Neural cell (in vitro differentiated cells): Measurements from ENCODE around the gene RABGGTA. TPM values are rescaled to one million over a fixed set of nuclear protein-coding genes. Genes with fewer than 3 reads are reported as not detected.

Experiments
- H2AFZ ChIP-seq: fragments of 200-600, 300-800 bp; sonication (generic), shearing (Covaris generic); 2 replicates; pipeline ENCODE4 v1.6.0; 2014; ENCODE audit warnings: low read depth, mild to moderate bottlenecking, antibody characterized with exemption, low read length, moderate library complexity
- H3F3A ChIP-seq: fragments of 200-600 bp; shearing (Covaris generic); 2 replicates; pipeline ENCODE4 v1.6.1; 2016; ENCODE audit warnings: mild to moderate bottlenecking, moderate library complexity, mixed read lengths, antibody characterized with exemption, low read length; ENCODE audit not compliant: insufficient read depth, poor library complexity, severe bottlenecking
- H3K27ac ChIP-seq: fragments of 200-600, 300-800 bp; sonication (generic), shearing (Covaris generic); 2 replicates; pipeline ENCODE4 v1.5.1; 2014; ENCODE audit warnings: mild to moderate bottlenecking, low read length, moderate library complexity
- H3K27me3 ChIP-seq: fragments of 300-800, 200-600 bp; sonication (generic), shearing (Covaris generic); 2 replicates; pipeline ENCODE4 v1.6.0; 2014; ENCODE audit warnings: mild to moderate bottlenecking, low read depth, low read length, moderate library complexity; ENCODE audit not compliant: insufficient read depth
- H3K36me3 ChIP-seq: fragments of 300-800, 200-600 bp; sonication (generic), shearing (Covaris generic); 2 replicates; pipeline ENCODE4 v1.5.1; 2014; ENCODE audit warnings: mild to moderate bottlenecking, antibody characterized with exemption, low read length, moderate library complexity; ENCODE audit not compliant: insufficient read depth
- H3K4me2 ChIP-seq: fragments of 300-800, 200-600 bp; sonication (generic), shearing (Covaris generic); 2 replicates; pipeline ENCODE4 v1.6.0; 2014; ENCODE audit warnings: mild to moderate bottlenecking, low read length
- H3K4me3 ChIP-seq: fragments of 300-800, 200-600 bp; sonication (generic), shearing (Covaris generic); 2 replicates; pipeline ENCODE4 v1.5.1; 2014; ENCODE audit warnings: mild to moderate bottlenecking, low read length, moderate library complexity
- H3K79me2 ChIP-seq: fragments of 200-600 bp; shearing (Covaris generic); replicated peaks from 2 replicates; pipeline ENCODE4 v1.6.0; 2014; ENCODE audit warnings: mild to moderate bottlenecking, low read length, moderate library complexity; ENCODE audit not compliant: insufficient read depth
- H3K9ac ChIP-seq: fragments of 300-800, 200-600 bp; sonication (generic), shearing (Covaris generic); 2 replicates; pipeline ENCODE4 v1.6.1; 2016; ENCODE audit warnings: mild to moderate bottlenecking, low read length, mixed read lengths
- H3K9me2 ChIP-seq: fragments of 200-600 bp; shearing (Covaris generic); 2 replicates; pipeline ENCODE4 v1.6.1; 2016; ENCODE audit warnings: mild to moderate bottlenecking, low read length, mixed read lengths; ENCODE audit not compliant: insufficient read depth
- H3K9me3 ChIP-seq: fragments of 200-600, 300-800 bp; sonication (generic), shearing (Covaris generic); 2 replicates; pipeline ENCODE4 v1.6.1; 2016; ENCODE audit warnings: mild to moderate bottlenecking, mixed run types, low read length, moderate library complexity, mixed read lengths
- H4K20me1 ChIP-seq: fragments of 200-600 bp; shearing (Covaris generic); 2 replicates; pipeline ENCODE4 v1.6.1; 2016; ENCODE audit warnings: mild to moderate bottlenecking, mixed run types; ENCODE audit not compliant: insufficient read depth
- CTCF ChIP-seq: fragments of 450-650 bp; IDR thresholded peaks from 2 replicates; pipeline ENCODE4 v1.5.1; 2014; ENCODE audit warnings: antibody characterized with exemption, mild to moderate bottlenecking, moderate library complexity; ENCODE audit not compliant: poor library complexity, severe bottlenecking
- EP300 ChIP-seq: fragments of 450-650 bp; conservative IDR thresholded peaks from 2 replicates; pipeline ENCODE4 v1.6.1; 2014; ENCODE audit warnings: antibody characterized with exemption, mild to moderate bottlenecking, moderate library complexity; ENCODE audit not compliant: poor library complexity, severe bottlenecking
- EZH2 ChIP-seq: fragments of 200-600, 300-800 bp; shearing (Covaris generic), sonication (generic); IDR thresholded peaks from 2 replicates; pipeline ENCODE4 v1.6.1; 2014; ENCODE audit warnings: antibody characterized with exemption, low read length, borderline replicate concordance, mild to moderate bottlenecking; ENCODE audit not compliant: insufficient read depth, poor library complexity, severe bottlenecking
- MXI1 ChIP-seq: fragments of 450-650 bp; conservative IDR thresholded peaks from 2 replicates; pipeline ENCODE4 v1.6.1; 2014; ENCODE audit warnings: antibody characterized with exemption, mild to moderate bottlenecking; ENCODE audit not compliant: poor library complexity, severe bottlenecking
- POLR2AphosphoS5 ChIP-seq: IDR thresholded peaks from 2 replicates; pipeline ENCODE4 v1.6.1; 2012
- RAD21 ChIP-seq: fragments of 450-650 bp; conservative IDR thresholded peaks from 2 replicates; pipeline ENCODE4 v1.6.1; 2014; ENCODE audit warnings: antibody characterized with exemption, mild to moderate bottlenecking, moderate library complexity
- SMC3 ChIP-seq: fragments of 450-650 bp; conservative IDR thresholded peaks from 2 replicates; pipeline ENCODE4 v1.6.1; 2014; ENCODE audit warnings: antibody characterized with exemption, mild to moderate bottlenecking, moderate library complexity; ENCODE audit not compliant: poor library complexity
- TAF1 ChIP-seq: IDR thresholded peaks from 2 replicates; pipeline ENCODE4 v1.6.1; 2012; ENCODE audit warnings: low read depth
- polyA plus RNA-seq: library from polyadenylated mRNA; depleted of rRNA; stranded (reverse); fragments of >200 nt; gene quantifications from 2 replicates; pipeline ENCODE4 v1.2.3, GENCODE V29; 2014
- TF ChIP-seq, protein P1 (sequence below): IDR thresholded peaks from 2 replicates; pipeline ENCODE4 v1.6.1; 2012; ENCODE audit warnings: borderline replicate concordance

RABGGTA gene
- polyA plus RNA-seq, 1 donor from 2014 or later: 33.2 TPM

GRCh38 chr14:24267516-24267915 lies 3.9 kb downstream of the RABGGTA start:
- TF ChIP-seq, protein P1, sequence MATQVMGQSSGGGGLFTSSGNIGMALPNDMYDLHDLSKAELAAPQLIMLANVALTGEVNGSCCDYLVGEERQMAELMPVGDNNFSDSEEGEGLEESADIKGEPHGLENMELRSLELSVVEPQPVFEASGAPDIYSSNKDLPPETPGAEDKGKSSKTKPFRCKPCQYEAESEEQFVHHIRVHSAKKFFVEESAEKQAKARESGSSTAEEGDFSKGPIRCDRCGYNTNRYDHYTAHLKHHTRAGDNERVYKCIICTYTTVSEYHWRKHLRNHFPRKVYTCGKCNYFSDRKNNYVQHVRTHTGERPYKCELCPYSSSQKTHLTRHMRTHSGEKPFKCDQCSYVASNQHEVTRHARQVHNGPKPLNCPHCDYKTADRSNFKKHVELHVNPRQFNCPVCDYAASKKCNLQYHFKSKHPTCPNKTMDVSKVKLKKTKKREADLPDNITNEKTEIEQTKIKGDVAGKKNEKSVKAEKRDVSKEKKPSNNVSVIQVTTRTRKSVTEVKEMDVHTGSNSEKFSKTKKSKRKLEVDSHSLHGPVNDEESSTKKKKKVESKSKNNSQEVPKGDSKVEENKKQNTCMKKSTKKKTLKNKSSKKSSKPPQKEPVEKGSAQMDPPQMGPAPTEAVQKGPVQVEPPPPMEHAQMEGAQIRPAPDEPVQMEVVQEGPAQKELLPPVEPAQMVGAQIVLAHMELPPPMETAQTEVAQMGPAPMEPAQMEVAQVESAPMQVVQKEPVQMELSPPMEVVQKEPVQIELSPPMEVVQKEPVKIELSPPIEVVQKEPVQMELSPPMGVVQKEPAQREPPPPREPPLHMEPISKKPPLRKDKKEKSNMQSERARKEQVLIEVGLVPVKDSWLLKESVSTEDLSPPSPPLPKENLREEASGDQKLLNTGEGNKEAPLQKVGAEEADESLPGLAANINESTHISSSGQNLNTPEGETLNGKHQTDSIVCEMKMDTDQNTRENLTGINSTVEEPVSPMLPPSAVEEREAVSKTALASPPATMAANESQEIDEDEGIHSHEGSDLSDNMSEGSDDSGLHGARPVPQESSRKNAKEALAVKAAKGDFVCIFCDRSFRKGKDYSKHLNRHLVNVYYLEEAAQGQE: no peak
- TF ChIP-seq MXI1 (no peak), RAD21 (no peak), TAF1 (no peak), EP300 (no peak), CTCF (no peak), POLR2AphosphoS5 (no peak), EZH2 (no peak), SMC3 (no peak)
- no peak overlapping the region for H3K9ac ChIP-seq
- H3K9me2 ChIP-seq: no peaks in the 10 kb centered on the region
- H3K27me3 ChIP-seq: no peaks in the 10 kb centered on the region
- no peaks in the 10 kb centered on the region for H3F3A ChIP-seq
- no peaks in the 10 kb centered on the region for H3K36me3 ChIP-seq
- no peaks in the 10 kb centered on the region for H3K79me2 ChIP-seq
- no peaks in the 10 kb centered on the region for H4K20me1 ChIP-seq
- no peak overlapping the region for H3K27ac ChIP-seq
- no peak overlapping the region for H3K4me3 ChIP-seq
- H3K4me2 ChIP-seq: no peak overlapping the region
- H2AFZ ChIP-seq: no peak overlapping the region
- no peaks in the 10 kb centered on the region for H3K9me3 ChIP-seq

- no peak overlapping the region for H3K9ac ChIP-seq
- no peak overlapping the region for H3K27ac ChIP-seq
- TF ChIP-seq EZH2 (no peak), RAD21 (no peak), SMC3 (no peak)
- no peaks in the 10 kb centered on the region for H3F3A ChIP-seq
- no peaks in the 10 kb centered on the region for H3K9me2 ChIP-seq
- H2AFZ ChIP-seq: no peak overlapping the region
- H3K4me2 ChIP-seq: no peak overlapping the region
- no peaks in the 10 kb centered on the region for H3K79me2 ChIP-seq
- no peak overlapping the region for H3K4me3 ChIP-seq
- no peaks in the 10 kb centered on the region for H3K9me3 ChIP-seq
- H3K36me3 ChIP-seq: no peaks in the 10 kb centered on the region
- H3K27me3 ChIP-seq: no peaks in the 10 kb centered on the region
- no peaks in the 10 kb centered on the region for H4K20me1 ChIP-seq
These were observed 4.8 kb downstream of the RABGGTA start for GRCh38 chr14:24266344-24267244.
